ENCODE results near the gene CAPN15. TPM values are rescaled to one million over a fixed set of nuclear protein-coding genes. Genes with fewer than 3 reads are reported as not detected.
"Not testable (repeated sequence)": the region's sequence is repeated elsewhere in the genome, so short reads cannot be mapped to it uniquely, and the experiment has no call there.

Gene CAPN15
- polyA plus RNA-seq (ENCODE audit: insufficient read length in 10 of 10) = 10 to 100 TPM; 14.3 to 30.0 (median 24.0) TPM
- long read RNA-seq, donor 1 = 0 reads
- long read RNA-seq, donor 2, partial matches to known transcripts = 5 of 5 reads
- long read RNA-seq, donor 2, other reads (novel, unspliced or antisense) = 0 of 5 reads
- long read RNA-seq, donor 3 = 0 reads
- long read RNA-seq, donor 4 = 0 reads
- long read RNA-seq, donor 5, partial matches to known transcripts = 0 of 3 reads
- long read RNA-seq, donor 5, other reads (novel, unspliced or antisense) = 0 of 3 reads
- long read RNA-seq, donor 6, partial matches to known transcripts = 5 of 5 reads
- long read RNA-seq, donor 6, other reads (novel, unspliced or antisense) = 0 of 5 reads
- long read RNA-seq, donor 7 = 0 reads
- long read RNA-seq, donor 8, partial matches to known transcripts = 0 of 1 reads
- long read RNA-seq, donor 8, other reads (novel, unspliced or antisense) = 0 of 1 reads
- long read RNA-seq, donor 9 = 0 reads

GRCh38 chr16:527015-527903 is at the start of gene CAPN15:
CAPN15 (plus strand) TSS chr16:527712; CDS start chr16:546839, 19,127 bp downstream.
- peak; percentile 87 to 97 (median 94) for DNase-seq

GRCh38 chr16:478287-478686 is 49.2 kb upstream of the CAPN15 start:
- DNase-seq = not testable (repeated sequence)

- no peak for DNase-seq
Measured at GRCh38 chr16:482468-483185, 44.9 kb upstream of the CAPN15 start.

DNA sequence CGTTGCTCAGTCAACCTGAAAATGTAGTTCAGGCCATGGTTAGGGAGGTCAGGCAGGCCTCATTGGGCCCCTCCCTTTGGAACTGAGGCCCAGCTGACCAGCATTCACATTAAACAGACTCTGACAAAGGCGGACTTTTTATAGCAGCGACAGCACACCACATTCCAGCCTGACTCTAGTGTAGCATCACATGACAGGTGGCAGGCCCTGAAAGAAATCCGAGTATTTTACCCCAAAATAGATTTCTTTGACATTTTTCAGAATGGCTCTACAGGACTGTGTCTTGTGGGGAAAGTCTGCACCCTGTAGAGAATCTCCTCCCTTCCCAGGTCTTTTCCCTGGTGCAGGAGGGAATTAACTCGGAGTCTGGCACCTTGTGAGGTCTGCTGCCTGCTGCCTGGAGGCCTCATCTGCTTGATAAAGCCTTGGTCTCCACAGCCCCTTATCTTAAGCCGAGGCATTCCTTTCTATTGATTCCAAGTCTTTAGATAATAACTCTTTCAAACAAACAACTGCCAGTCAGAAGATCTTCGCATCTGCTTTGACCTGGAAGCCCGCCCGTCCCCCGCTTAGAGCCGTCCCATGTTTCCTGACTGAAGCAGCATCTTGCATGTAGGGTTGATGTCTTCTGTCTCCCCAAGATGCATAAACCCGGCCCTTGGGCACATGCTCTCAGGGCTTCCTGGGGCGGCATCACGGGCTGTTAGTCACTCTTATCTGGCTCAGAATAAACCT is 44.0 kb upstream of the CAPN15 start:
- DNase-seq = no peak

GRCh38 chr16:489606-490005 is 37.9 kb upstream of the CAPN15 start:
- no peak for DNase-seq

GRCh38 chr16:490768-491167 is 36.7 kb upstream of the CAPN15 start:
- no peak for DNase-seq

DNA sequence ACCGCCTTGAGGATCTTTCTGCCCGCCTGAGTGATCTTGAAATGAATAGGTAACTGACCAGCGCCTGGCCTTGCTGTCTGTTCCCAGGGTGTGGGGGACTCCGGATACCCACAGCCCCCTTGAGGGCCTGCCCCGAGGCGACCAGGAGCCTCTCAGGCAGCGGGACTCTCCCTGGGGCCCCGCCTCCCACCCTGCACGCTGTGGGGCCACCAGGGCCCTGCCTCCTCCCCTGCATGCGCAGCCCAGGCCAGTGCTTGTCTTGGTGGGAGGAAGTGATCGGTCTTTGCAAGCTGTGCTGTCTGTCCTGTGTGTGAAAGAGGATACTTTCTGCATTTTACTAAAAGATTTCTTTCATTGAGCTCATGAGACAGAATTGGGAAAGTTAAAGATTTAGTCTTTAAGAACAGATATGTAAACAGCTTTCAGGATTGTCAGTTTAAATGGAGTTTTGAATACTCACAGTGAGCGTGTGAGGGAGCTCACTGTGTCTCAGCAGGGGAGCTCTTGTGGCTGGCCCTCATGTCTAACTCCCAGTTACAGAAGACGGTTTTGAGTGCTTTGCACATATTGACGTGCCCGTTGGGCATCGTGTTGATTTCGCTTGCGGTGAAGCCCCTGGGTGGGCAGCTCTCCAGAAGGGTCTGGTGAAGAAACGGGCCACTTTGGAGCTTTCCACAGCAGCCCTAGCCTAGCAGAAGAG is 36.1 kb upstream of the CAPN15 start:
- no peak for DNase-seq

DNA sequence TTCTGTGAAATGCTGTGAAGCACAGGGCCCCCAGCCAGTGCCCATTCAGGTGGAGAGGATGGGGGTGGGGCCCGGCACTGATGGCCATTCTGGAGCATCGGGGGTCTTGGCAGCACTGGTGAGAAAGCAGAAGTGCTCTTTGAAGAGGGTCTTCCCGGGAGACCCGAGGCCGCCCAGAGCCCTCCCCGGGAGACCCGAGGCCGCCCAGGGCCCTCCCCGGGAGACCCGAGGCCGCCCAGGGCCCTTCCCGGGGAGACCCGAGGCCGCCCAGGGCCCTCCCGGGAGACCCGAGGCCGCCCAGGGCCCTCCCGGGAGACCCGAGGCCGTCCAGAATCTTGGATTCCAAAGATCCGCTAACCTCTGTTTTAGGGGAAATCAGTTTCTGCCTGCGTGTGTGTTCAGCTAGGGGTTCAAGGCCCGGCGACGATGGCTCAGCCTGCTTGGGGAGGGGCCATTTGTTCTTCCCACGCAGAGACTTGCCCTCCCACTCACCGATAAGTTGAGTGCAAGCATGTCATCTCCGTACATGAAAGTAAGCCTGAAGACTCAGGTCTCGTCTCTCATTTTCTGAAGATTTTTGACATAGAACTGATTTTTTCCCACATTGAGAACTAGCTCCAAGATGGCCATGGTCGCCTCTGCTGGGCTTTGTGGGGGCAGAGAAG is 35.2 kb upstream of the CAPN15 start:
- DNase-seq = no peak

GRCh38 chr16:494676-495075 is 32.8 kb upstream of the CAPN15 start:
- DNase-seq = not testable (repeated sequence)

DNA sequence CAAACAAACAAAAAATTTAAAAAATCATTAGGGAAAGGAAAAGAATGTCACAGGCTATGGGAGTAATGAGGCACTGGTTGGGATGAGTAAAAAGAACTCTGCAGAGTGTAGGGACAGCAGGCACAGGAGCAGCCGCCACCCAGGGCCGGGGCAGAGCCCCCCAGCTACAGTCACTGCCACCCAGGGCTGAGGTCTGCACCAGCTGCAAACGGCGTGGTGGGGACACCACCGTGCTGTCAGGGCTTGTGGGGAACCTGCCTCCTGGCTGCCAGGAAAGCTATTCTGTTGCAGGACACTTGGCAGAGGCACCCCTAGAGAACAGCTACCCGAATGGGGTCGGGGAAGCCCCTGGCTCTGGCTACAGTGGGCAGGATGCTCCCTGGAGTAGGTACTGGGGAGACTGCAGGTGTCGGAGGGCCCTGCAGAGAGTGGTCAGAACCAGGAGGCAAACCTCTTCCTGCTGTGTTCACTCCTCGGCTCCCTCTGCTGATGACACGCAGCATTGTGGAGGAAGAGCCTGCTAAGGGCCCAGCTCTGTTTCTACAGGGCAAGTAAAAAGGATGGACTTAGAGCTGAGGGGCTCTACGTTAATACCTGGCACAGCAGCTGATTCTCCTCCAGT is 32.3 kb upstream of the CAPN15 start:
- DNase-seq = no peak

- DNase-seq = no peak
Measured at GRCh38 chr16:496097-496886, 31.2 kb upstream of the CAPN15 start.

- DNase-seq = no peak
Measured at GRCh38 chr16:497258-497657, 30.3 kb upstream of the CAPN15 start.

GRCh38 chr16:499924-500323 is 27.6 kb upstream of the CAPN15 start:
- DNase-seq = no peak

- DNase-seq = no peak
Measured at GRCh38 chr16:500709-501108, 26.8 kb upstream of the CAPN15 start.

DNA sequence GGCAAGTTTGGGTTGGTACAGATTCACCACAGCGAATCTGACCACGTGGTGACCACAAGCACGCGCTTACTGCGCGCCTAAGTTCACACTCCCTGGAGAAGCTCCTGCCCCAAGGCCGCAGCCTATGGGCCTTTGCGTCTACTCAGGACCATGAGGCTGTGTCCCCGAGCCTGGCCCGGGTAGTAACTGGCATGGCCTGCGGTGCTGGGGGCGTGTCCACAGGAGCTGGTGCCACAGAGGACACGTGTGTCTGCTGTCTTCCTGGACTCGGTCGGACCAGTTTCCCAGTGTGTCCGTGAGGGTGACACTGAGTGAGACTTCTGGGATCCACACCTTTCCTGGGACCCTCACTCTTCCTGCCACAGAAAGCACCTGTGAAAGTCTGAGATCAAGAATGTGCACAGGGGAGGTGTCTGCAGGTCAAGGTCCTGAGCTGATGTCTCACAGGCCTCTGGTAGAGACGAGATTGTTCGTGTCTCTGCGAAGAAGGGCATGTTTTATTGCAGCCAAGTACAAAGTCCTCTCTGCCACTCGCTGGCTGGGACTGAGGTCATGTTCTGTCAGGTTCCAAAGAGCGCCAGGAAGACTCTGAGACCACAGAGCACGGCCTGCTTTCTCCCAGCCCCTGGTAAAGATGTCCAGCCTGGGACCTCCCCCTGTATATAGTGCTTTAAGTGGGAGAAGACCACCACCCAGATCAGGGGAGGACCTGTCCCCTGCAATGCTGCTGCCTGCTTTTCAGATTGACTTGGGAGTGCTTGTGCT is 25.2 kb upstream of the CAPN15 start:
- DNase-seq = no peak

DNA sequence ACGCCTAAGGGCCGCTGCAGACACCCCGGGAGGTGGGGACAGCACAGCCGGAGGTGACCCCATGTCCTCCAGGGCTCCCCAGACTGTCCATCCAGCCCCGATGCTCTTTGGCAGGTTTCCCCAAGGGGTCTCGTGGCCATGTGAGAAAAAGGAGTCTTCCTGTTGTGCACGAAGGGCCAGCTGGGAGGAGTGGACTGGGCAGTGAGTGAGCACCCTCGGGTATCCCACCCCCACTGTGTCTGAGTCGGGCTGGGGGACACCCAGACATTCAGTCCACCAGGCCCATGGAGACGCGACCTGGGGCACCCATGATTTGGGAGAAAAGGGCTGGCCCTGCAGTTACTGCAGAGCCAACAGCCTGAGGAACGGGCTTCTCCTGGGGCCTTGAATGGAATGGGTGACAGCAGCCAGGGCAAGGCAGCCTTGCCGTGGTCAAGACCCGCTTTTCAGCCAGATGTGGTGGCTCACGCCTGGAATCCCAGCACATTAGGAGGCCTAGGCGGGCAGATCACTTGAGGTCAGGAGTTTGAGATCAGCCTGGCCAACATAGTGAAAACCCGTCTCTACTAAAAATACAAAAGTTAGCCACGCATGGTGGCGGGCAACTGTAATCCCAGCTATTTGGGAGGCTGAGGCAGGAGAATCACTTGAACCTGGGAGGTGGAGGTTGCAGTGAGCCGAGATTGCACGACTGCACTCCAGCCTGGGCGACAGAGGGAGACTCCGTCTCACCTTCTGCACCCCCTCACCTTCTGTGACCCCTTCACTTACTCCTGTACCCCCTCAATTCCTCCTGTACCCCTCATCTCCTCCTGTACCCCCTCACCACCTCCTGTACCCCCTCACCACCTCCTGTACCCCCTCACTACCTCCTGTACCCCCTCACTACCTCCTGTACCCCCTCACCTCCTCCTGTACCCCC is 24.1 kb upstream of the CAPN15 start:
- DNase-seq = no peak
